Effector memory CD8-positive, alpha-beta T cell (primary cell): ENCODE results near the gene FOXO3.
A peak's percentile ranks its signal among the peaks of the same experiment; 100 is the strongest.

Source experiments
- ATAC-seq: fragments of 150-1000 bp; cut with Tn5 transposase; replicated peaks from 2 replicates; pipeline ENCODE4 v1.10.0; 2021; ENCODE audit warnings: mild to moderate bottlenecking, moderate library complexity
- DNase-seq, 3 experiments: peaks; one replicate each; pipeline ENCODE4 v3.0.0; 2021
- H3K27ac Mint-ChIP-seq, 2 donors: one replicate each; pipeline ENCODE4 v1.8.0; 2022; ENCODE audit warnings: mild to moderate bottlenecking in 2 of 2, mixed read lengths in 2 of 2, moderate library complexity in 2 of 2
- H3K27me3 Mint-ChIP-seq, 2 donors: one replicate each; pipeline ENCODE4 v1.8.0; 2022; ENCODE audit warnings: mixed read lengths in 2 of 2
- H3K36me3 Mint-ChIP-seq: one replicate; pipeline ENCODE4 v1.8.0; 2022; ENCODE audit warnings: mild to moderate bottlenecking, moderate library complexity, mixed read lengths; ENCODE audit not compliant: insufficient read depth
- H3K4me1 Mint-ChIP-seq, 2 donors: one replicate each; pipeline ENCODE4 v1.8.0; 2022; ENCODE audit warnings: low read depth in 2 of 2, mixed read lengths in 2 of 2
- H3K4me3 Mint-ChIP-seq, 2 donors: one replicate each; pipeline ENCODE4 v1.8.0; 2022; ENCODE audit warnings: mild to moderate bottlenecking in 2 of 2, mixed read lengths in 2 of 2, moderate library complexity in 2 of 2
- H3K9me3 Mint-ChIP-seq, 2 donors: one replicate each; pipeline ENCODE4 v1.8.0; 2022; ENCODE audit warnings: mixed read lengths in 2 of 2

The FOXO3 gene

DNA sequence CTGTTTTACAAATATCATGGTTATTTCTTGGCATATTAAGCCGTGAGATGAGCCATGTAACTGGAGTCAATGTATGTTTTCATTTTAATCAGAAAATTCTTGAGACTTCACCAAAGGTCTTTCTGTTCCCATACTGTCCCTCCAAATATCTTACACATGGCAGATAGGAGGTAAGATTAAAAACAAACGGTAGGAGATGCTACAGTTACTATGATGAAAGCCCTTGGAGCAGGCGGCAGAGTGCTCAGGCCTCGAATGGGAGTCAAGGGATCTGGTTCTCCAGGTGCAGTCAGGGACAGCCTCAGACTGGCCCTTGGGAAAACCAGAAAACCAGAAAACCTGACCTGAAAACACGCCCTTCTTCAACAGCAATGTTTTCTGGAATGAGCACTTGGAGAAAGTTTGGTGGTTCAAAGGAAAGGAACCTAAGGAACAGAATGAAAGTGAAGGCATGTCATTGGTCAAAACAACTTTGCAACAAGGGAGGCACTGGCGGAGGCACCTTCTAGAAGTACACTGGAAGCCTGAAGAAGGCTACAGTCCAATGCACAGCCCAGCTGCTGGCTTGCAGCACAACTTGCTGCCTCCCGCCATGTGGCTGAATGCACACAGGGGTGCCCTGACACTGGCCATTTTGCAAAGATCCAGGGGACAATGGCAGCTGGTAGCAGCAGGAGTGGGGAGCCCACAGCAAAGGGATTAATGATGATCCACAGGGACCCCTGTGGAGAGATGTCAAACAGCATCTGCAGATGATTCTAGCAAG is 17.4 kb upstream of the FOXO3 start:
- Mint-ChIP-seq H3K27me3 (peaks cover 0 to 9% of the 10 kb centered on the region in 2 donors), H3K36me3 (no peaks in the 10 kb centered on the region), H3K27ac (no peak overlapping the region), H3K4me1 (peaks cover 21 to 30% of the 10 kb centered on the region in 2 donors), H3K4me3 (no peak overlapping the region), H3K9me3 (no peaks in the 10 kb centered on the region)
- ATAC-seq: no peak
- no peak for DNase-seq

DNA sequence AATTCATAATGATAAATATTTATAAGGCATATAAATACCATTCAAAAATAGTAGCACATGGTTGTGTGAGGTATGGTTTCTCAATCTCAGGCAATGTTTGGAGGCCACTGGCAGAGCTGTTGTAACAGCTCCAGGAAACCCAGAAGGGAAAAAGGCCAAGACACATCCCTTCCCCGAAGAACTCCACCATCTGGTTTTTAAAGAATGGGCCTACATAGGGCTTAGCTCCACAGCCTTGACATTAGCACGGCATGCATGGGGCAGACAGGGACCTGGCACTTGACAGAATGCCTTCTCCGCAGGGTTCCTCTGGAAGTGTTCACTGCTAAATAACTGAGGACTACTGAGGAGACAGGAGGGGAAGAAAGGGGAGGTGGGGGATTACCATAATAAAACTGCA is 16.1 kb upstream of the FOXO3 start:
- Mint-ChIP-seq H3K36me3 (no peaks in the 10 kb centered on the region), H3K4me1 (peaks cover 21 to 31% of the 10 kb centered on the region in 2 donors), H3K4me3 (no peak overlapping the region), H3K9me3 (no peaks in the 10 kb centered on the region), H3K27me3 (peaks cover 0 to 2% of the 10 kb centered on the region in 2 donors), H3K27ac (no peak overlapping the region)
- ATAC-seq (no peak), DNase-seq (no peak)

DNA sequence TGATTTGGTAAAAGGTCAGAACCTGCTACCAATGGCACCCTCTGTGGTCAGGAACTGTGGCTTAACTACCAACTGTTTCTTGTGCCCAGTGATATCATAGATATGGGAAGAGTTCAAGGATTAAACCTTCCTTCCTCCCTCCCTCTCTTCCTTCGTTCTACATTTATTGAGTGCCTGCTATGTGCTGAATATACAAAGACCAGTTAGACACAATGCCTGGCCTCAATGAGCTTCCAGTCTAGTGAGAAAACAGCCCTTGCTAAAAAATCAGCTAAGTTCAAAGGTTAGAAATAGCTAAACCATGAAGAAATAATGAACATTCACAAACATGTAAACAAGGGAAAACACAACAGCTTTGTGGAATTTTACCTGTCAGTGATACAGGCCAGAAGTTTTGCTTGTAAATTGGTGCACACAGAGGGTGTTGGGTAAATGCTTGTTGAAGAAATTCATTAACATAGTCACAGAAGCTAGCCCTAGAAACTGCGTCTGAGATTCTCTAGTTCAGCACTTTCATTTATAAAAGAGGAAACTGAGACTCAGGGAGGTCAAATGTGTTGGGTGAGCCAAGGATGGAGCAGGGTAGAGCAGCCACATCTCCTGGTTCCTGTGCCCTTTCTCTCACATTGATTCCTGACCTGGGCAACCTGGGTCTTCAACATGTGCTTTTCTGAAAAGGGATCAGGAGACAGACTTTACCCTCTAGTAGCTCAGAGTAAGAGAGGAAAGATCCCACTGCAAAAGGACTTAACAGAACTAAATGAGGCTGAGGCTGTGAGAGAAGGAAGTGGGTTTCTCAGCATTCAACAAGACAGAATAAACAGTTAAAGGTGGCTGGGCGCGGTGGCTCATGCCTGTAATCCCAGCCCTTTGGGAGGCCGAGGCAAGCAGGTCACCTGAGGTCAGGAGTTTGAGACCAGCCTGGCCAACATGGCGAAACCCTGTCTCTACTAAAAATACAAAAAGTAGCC is 14.4 kb upstream of the FOXO3 start:
- Mint-ChIP-seq H3K4me1 (peaks cover 21 to 31% of the 10 kb centered on the region in 2 donors), H3K9me3 (no peaks in the 10 kb centered on the region), H3K36me3 (no peaks in the 10 kb centered on the region), H3K27me3 (no peaks in the 10 kb centered on the region), H3K27ac (peak overlapping the region; percentile 83 to 84), H3K4me3 (peak overlapping the region; percentile 42 to 51)
- DNase-seq (no peak), ATAC-seq (no peak)

DNA sequence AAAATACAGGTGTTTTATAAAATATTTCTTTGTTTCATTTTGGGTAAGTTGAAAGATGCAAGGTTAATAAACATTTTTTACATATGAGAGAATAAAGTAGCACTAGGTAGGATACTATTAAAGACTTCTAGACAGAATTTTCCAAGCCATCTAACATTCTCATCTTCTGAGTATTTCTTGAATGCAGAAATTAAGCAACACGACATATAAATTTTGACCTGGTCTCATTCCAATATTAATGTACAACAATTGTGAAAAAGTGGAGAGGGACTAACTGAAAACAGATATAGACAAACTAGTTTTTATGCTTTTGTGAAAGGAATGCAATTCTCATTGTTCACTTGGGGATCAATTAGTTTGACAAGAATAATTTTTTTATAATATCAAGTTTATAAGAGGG is 11.5 kb upstream of the FOXO3 start:
- ATAC-seq (no peak), DNase-seq (no peak)
- Mint-ChIP-seq H3K27ac (no peak overlapping the region), H3K36me3 (no peaks in the 10 kb centered on the region), H3K4me3 (no peak overlapping the region), H3K4me1 (peaks cover 13 to 17% of the 10 kb centered on the region in 2 donors), H3K9me3 (no peaks in the 10 kb centered on the region), H3K27me3 (no peaks in the 10 kb centered on the region)

DNA sequence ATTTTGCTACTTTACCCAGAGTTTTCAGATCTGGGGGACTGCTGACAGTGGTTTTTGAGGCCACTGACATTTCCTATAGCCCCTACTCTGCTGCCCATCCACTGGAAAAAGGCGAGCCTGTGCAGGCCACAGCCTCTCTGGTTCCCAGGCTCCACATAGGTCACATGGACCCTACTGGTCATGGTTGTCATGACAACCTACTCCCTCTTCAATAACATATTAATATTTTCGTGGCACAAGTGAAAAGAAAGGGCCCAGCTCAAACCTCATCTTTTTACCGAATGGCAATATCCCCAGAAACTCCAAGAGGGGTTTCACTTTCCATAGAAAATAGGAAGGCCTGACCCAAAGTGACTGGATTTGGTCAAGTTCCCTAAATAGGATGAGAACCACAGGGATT is 11.0 kb upstream of the FOXO3 start:
- no peaks in the 10 kb centered on the region for H3K27me3 Mint-ChIP-seq

DNA sequence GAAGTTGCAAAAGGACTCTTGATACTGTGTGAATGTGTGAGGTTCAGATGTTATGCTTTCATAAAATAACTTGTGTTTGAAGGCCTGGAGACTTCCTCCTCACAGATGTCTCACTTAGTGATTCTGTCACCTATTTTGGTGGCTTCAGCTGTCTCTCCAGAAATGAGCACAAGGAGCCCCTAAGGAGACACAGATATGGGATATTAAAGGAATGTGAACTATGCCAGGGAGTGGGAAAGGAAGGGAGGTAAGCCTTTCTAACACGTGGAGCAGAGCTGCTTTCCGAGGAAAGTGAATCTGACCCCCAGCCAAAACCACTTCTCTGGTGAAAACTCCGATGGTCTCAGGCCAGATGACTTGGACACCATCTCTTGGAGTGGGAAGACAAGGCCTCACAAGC is 10.5 kb upstream of the FOXO3 start:
- H3K4me1 Mint-ChIP-seq: peaks cover 13 to 17% of the 10 kb centered on the region in 2 donors
- no peak for DNase-seq
- no peaks in the 10 kb centered on the region for H3K36me3 Mint-ChIP-seq
- no peak overlapping the region for H3K27ac Mint-ChIP-seq
- H3K4me3 Mint-ChIP-seq: no peak overlapping the region
- ATAC-seq: no peak
- no peaks in the 10 kb centered on the region for H3K27me3 Mint-ChIP-seq
- H3K9me3 Mint-ChIP-seq: no peaks in the 10 kb centered on the region

More for the DNA sequence above, 11.0 kb upstream of the FOXO3 start:
- Mint-ChIP-seq H3K36me3 (no peaks in the 10 kb centered on the region), H3K27ac (no peak overlapping the region), H3K4me3 (no peak overlapping the region), H3K4me1 (peaks cover 13 to 17% of the 10 kb centered on the region in 2 donors), H3K9me3 (no peaks in the 10 kb centered on the region)
- ATAC-seq (no peak), DNase-seq (no peak)

DNA sequence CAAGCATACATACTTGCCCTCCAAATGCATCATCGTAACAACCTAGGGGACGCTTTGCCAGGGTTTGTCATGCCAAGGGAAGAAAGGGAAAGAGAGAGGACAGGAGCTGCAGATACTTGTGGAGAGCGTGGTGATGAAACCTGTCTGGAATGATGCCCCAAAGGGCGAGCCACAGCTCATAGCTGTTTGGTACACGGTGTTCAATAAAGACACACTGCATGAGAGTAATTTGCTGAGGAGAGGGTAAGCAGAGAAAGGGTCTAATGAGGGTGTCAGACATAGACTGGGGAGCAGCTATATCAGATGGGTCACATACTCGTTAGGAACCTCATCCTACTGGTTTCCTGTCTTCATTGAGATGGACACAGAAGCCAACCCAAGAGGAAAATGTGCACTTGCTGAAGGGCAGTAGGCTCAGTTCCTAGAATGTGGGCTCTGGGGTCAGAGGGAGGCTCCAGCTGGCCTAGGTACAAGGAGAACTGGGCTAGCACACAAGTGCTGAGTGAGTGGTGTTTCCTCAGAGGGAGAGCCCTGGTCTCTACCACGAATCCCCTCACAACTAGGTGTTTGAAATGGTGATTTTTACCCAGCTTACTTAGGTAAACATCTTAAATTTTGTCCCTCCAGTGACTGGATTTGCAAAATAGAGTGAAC is 5.2 kb upstream of the FOXO3 start:
- Mint-ChIP-seq H3K9me3 (no peaks in the 10 kb centered on the region), H3K4me3 (no peak overlapping the region), H3K36me3 (peaks cover 27% of the 10 kb centered on the region), H3K27me3 (no peaks in the 10 kb centered on the region), H3K27ac (no peak overlapping the region), H3K4me1 (no peaks in the 10 kb centered on the region)
- DNase-seq (no peak), ATAC-seq (no peak)

DNA sequence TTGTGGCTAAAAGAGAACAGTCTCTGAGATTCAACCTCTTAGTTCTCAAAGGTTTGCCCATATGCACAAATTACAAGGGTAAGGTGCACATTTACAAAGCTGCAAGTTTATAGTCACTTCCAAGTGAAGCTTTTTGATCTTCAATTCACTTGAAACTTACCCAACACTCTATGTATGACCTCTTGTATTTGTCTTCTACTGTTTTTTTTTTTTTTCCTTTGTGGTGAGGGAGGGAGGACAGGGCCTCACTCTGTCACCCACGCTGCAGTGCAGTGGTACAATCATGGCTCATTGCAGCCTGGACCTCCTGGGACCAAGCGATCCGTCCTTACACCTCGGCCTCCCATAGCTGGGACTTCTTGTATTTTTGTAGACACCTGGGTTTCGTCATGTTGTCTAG is 4.5 kb upstream of the FOXO3 start:
- Mint-ChIP-seq H3K36me3 (peaks cover 32% of the 10 kb centered on the region), H3K4me3 (peak overlapping the region; percentile 87 to 90), H3K4me1 (no peaks in the 10 kb centered on the region), H3K27ac (no peak overlapping the region), H3K27me3 (no peaks in the 10 kb centered on the region), H3K9me3 (no peaks in the 10 kb centered on the region)
- no peak for DNase-seq
- ATAC-seq: no peak

DNA sequence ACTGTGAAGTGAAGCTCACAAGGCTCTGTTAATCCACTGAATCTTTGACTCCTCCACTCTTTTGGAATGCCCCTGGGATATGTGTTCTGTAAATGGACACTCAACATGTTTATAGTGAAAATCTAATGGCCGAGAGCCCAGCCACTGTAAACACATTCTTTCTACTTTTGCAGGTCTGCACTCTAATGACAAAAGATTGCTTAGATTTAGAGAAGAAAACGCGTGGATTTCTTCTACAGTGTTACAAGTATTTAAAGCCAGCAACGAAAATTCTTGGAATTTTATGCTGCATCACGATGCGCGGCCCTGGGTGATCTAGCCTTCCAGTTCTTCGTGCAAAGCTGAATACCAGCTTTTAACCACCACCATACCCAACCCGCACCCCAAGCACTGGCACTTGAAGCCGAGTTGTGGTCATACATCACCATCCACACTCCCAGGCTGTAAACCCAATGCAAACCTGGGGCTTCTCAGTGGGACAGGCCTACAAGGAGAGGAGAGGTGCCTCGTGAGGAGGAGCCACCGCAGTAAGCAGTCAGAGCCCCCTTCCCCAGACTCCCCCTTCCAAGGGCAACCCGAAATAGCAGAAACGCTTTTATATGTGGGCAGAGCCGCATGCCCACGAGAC is 3.7 kb upstream of the FOXO3 start:
- Mint-ChIP-seq H3K9me3 (no peaks in the 10 kb centered on the region), H3K4me1 (peaks cover 3 to 4% of the 10 kb centered on the region in 2 donors), H3K27ac (peak overlapping the region; percentile 97 to 98), H3K36me3 (peaks cover 37% of the 10 kb centered on the region), H3K4me3 (peak overlapping the region; percentile 87 to 90), H3K27me3 (no peaks in the 10 kb centered on the region)
- ATAC-seq: no peak
- DNase-seq: no peak

DNA sequence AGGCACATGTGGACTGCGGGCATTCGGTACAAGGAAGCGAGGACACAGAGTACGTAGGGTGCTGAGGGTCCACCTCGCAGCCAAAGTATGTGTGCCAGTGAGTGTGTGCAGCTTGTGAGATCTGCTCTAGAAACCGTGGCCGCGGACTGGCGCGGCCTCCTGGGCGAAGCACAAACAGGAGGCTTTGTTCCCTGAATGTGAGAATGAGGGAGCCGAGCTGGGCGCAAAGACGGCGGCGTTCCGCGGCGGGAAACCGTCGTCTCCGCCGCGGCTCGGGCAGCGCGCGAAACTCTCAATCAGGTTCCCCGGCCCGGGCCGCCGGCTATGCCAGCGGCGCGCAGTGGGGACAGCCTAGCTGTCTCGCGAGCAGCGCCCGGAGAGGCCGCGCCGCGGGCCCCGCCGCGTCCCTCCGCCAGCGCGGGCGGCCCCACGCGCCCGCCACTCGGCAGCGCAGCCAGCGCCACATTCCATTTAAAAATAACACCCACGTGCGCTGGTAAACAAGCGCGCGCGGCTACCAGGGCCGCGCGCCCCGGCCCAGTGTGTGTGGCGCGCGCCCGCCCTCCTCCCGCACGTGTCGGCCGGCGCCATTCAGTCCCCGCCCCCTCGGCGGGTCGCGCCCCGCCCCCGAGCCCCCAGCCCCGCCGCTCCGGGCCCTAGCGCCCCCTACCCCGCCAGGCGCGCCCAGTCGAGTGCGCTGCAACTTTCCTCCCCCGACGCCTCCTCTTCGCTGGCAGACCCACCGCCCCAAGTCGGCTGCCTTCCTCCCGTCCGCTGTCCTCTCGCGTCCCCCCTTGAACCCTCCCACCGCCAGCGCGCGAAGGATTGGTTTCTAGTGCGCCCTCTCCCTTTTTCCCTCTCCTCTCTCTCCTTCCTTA is 3.0 kb upstream of the FOXO3 start:
- Mint-ChIP-seq H3K27ac (peak overlapping the region; percentile 97 to 98), H3K9me3 (no peaks in the 10 kb centered on the region), H3K4me3 (peak overlapping the region; percentile 87 to 90), H3K4me1 (peaks cover 10 to 11% of the 10 kb centered on the region in 2 donors), H3K36me3 (peaks cover 45% of the 10 kb centered on the region), H3K27me3 (no peaks in the 10 kb centered on the region)
- DNase-seq: peak; percentile 20 to 73 (median 69)
- ATAC-seq: peak; percentile 41

DNA sequence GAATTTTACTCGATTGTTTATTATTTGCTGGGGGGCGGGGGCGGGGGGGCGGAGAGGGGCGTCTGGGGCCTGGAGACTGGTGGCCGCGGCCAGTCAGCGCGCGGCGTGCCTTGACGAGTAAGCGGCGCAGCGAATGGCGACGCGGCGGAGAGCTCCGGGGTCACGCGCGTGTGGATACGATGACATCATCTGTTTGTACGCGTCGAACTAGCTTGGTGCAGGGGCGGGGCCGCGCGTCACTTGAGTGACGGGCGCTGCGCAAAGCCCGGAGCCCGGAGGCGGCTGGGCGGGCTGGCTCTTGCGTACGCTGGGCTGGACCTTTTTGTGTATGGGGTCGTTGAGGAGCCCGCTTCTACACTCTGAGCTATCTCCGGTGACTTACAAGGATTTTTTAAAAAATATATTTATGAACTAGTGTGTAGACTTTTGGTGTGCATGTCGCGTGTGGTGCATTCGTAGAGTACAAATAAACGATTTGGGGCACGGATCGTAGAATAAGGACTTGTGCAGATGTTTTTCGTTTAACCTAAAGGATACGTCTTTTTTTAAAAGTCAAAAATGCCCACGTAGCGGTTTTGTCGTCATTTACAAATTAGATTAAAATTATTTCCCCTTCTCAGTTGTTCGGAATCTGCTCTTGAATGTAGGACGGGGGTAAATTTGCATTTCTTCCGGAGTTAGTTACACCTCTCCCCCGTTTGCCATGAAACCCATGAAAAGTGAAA is 2.2 kb upstream of the FOXO3 start:
- peak overlapping the region; percentile 97 to 98 for H3K27ac Mint-ChIP-seq
- peaks cover 46% of the 10 kb centered on the region for H3K36me3 Mint-ChIP-seq
- peaks cover 18% of the 10 kb centered on the region in 2 donors for H3K4me1 Mint-ChIP-seq
- no peaks in the 10 kb centered on the region for H3K9me3 Mint-ChIP-seq
- H3K4me3 Mint-ChIP-seq: peak overlapping the region; percentile 87 to 90
- peak; percentile 63 for ATAC-seq
- H3K27me3 Mint-ChIP-seq: no peaks in the 10 kb centered on the region
- DNase-seq: peak; percentile 95 to 96 (median 96)
